Activated CD8-positive, alpha-beta T cell treated with anti-CD3 and anti-CD28 coated beads, Interleukin-2, amount 10 ng/mL, durations not matched to agents 7 days and 5 days (primary cell): Measurements from ENCODE around the gene MT1E. TPM values are rescaled to one million over a fixed set of nuclear protein-coding genes. Genes with fewer than 3 reads are reported as not detected.
"Not testable (repeated sequence)": the region's sequence is repeated elsewhere in the genome, so short reads cannot be mapped to it uniquely, and the experiment has no call there.

ENCODE experiments used
- ATAC-seq: fragments of 150-1000 bp; cut with Tn5 transposase; one replicate; pipeline ENCODE4 v1.10.0; 2021; ENCODE audit warnings: moderate library complexity
- CTCF ChIA-PET: fragments of 350-600 bp; sonication (Branson Sonifier 250); formaldehyde crosslinking; loops from one replicate; lab custom pipeline; 2021; ENCODE audit warnings: antibody characterized with exemption; lab: Charles Lee
- POLR2A ChIA-PET: fragments of 350-600 bp; sonication (Branson Sonifier 250); formaldehyde crosslinking; loops from one replicate; lab custom pipeline; 2021; ENCODE audit warnings: antibody characterized with exemption; lab: Charles Lee
- DNase-seq: peaks from one replicate; pipeline ENCODE4 v3.0.0-alpha.2; 2020
- H3K27ac Mint-ChIP-seq: one replicate; pipeline ENCODE4 v1.8.0; 2021; ENCODE audit warnings: mild to moderate bottlenecking, mixed read lengths
- H3K27me3 Mint-ChIP-seq: one replicate; pipeline ENCODE4 v1.8.0; 2021; ENCODE audit warnings: low read depth, mixed read lengths
- H3K36me3 Mint-ChIP-seq: one replicate; pipeline ENCODE4 v1.8.0; 2021; ENCODE audit warnings: low read depth, mixed read lengths
- H3K4me1 Mint-ChIP-seq: one replicate; pipeline ENCODE4 v1.8.0; 2021; ENCODE audit warnings: low read depth, mixed read lengths
- H3K4me3 Mint-ChIP-seq: one replicate; pipeline ENCODE4 v1.8.0; 2021; ENCODE audit warnings: mild to moderate bottlenecking, mixed read lengths
- H3K9me3 Mint-ChIP-seq: one replicate; pipeline ENCODE4 v1.8.0; 2022; ENCODE audit warnings: mixed read lengths; ENCODE audit not compliant: insufficient read depth
- total RNA-seq, 2 experiments: library from RNA; stranded (reverse); gene quantifications; one replicate each; pipeline ENCODE4 v1.2.3, GENCODE V29; 2021

Gene MT1E
- total RNA-seq, 2 experiments from 2014 or later: 65.0 to 74.8 TPM

DNA sequence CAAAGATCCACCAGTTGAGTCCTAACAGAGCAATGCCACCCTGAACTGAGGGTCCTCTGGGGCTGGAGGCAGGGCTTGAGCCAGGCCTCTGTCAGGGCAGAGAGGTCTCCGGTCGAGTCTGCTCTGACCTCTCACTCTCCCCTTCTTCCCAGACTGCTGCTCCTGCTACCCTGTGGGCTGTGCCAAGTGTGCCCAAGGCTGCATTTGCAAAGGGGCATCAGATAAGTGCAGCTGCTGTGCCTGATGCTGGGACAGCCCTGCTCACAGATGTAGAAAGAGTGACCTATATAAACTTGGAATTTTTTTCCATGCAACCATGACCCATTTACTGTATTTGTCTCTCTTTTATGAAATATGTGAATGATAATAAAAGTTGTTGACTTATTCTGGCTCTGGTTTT, 23.7 kb downstream of the MT1E start:
- no peaks in the 10 kb centered on the region for H3K36me3 Mint-ChIP-seq
- DNase-seq: no peak
- ChIA-PET POLR2A (no interaction called here), CTCF (interaction anchor here (0.9 to 1.4 kb wide), 2 partner anchors 12 to 53 kb away, joined by 4 read pairs; no protein-coding TSS in a partner anchor)
- no peaks in the 10 kb centered on the region for H3K9me3 Mint-ChIP-seq
- H3K27ac Mint-ChIP-seq: no peak overlapping the region
- H3K4me1 Mint-ChIP-seq: peaks cover 3% of the 10 kb centered on the region
- H3K27me3 Mint-ChIP-seq: peaks cover 62% of the 10 kb centered on the region
- H3K4me3 Mint-ChIP-seq: no peak overlapping the region
- no peak for ATAC-seq

DNA sequence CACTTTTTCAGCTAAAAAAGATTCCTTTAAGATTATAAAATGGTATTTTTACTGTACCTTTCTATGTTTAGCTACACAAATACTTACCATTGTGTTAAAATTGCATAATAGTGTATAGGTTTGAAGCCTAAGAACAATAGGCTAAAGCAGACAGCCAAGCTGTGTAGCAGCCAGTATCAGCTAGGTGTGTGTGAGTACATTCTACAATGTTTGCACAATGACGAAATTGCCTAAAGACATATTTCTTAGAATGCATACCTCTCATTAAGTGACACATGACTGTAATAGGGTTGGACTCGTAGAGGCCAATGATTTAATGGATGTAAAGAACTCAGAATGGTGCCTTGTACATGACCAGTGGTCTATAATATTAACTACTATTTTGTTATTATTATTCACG, 24.2 kb downstream of the MT1E start:
- Mint-ChIP-seq H3K27me3 (peaks cover 64% of the 10 kb centered on the region), H3K4me3 (no peak overlapping the region), H3K36me3 (no peaks in the 10 kb centered on the region), H3K4me1 (no peaks in the 10 kb centered on the region), H3K9me3 (no peaks in the 10 kb centered on the region), H3K27ac (no peak overlapping the region)
- ChIA-PET POLR2A (no interaction called here), CTCF (interaction anchor here (1.4 kb wide), 1 partner anchor 12 kb away, joined by 4 read pairs; no protein-coding TSS in a partner anchor)
- ATAC-seq: no peak
- DNase-seq: no peak

DNA sequence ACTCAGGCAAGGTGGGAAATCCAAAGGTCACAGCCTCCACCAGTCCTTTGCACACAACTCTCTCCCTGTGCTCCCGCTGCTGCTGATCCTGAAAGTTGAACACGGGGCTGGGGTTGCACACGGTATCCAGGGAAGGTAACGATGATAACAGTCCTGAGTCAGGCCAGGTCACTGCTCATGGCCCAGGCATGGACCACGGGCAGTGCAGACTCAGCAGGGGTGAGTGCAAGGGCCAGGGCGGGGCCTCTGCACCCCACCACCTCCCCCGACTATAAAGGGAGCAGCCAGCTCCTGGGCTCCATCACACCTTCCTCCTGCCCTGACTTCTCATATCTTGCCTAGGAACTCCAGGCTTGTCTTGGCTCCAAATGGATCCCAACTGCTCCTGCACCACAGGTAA, 26.0 kb downstream of the MT1E start, which contains the start of gene MT1B:
Gene MT1B (plus strand): TSS at position 301 of the 400 bp plus-strand sequence. CDS start 68 bp downstream, at position 369.
- no peaks in the 10 kb centered on the region for H3K36me3 Mint-ChIP-seq
- ChIA-PET CTCF (interaction anchor here (1.6 kb wide), 1 partner anchor 8 kb away, joined by 7 read pairs; no protein-coding TSS in a partner anchor), POLR2A (no interaction called here)

DNA sequence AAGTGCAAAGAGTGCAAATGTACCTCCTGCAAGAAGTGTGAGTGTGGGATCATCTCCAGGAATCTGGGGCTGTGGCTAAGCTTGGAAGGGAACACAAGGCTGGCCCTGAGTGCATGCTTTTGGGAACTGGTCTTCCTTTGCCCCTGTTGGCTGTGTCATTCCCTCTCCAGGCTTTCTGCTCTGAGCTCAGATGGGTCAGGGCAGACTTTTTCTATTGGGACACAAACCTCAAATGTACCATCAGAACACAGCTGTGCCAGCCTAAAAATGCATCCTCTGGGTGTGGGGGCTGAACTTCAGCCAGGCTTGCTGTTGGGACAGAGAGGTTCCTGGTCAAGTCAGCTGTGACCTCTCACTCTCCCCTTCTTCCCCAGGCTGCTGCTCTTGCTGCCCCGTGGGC, 27.0 kb downstream of the MT1E start:
- no peak for DNase-seq
- CTCF ChIA-PET: interaction anchor here (1.0 to 1.6 kb wide), 3 partner anchors 9 to 76 kb away, joined by 3 to 7 read pairs (median 3); no protein-coding TSS in a partner anchor
- POLR2A ChIA-PET: no interaction called here

More for the DNA sequence above, 26.0 kb downstream of the MT1E start, which contains the start of gene MT1B:
- no peak for DNase-seq
- no peak for ATAC-seq
- Mint-ChIP-seq H3K27me3 (peaks cover 56% of the 10 kb centered on the region), H3K27ac (no peak within 1 kb of the TSS), H3K4me3 (no peak within 1 kb of the TSS), H3K9me3 (no peaks in the 10 kb centered on the region), H3K4me1 (no peaks in the 10 kb centered on the region)

DNA sequence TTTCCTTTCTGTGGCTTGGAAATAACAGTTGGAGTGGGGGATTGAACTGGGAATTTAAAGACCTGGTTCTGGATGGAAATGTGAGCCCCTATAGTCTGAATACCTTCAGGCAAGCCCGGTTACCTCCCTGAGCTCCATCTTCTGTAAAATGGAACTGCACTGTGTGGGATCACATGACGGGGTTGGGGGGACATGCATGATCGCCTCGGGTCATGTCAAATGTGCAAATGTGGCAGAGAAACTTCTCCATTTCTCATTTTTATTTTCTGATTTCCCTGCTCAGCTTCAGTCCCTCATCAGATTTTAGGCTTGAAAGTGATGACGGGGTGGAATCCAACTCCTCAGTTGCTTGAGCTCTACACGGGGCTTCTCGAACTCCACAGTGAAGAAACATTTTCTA, 27.6 kb downstream of the MT1E start:
- ATAC-seq (no peak), DNase-seq (no peak)
- Mint-ChIP-seq H3K27me3 (peaks cover 44% of the 10 kb centered on the region), H3K9me3 (no peaks in the 10 kb centered on the region), H3K4me3 (no peak overlapping the region), H3K4me1 (peaks cover 8% of the 10 kb centered on the region), H3K27ac (no peak overlapping the region), H3K36me3 (no peaks in the 10 kb centered on the region)
- POLR2A ChIA-PET: no interaction called here
- CTCF ChIA-PET: interaction anchor here (1.0 to 1.6 kb wide), 3 partner anchors 9 to 77 kb away, joined by 3 to 7 read pairs (median 3); no protein-coding TSS in a partner anchor

More for the DNA sequence above, 27.0 kb downstream of the MT1E start:
- ATAC-seq: no peak
- H3K4me3 Mint-ChIP-seq: no peak overlapping the region
- H3K36me3 Mint-ChIP-seq: no peaks in the 10 kb centered on the region
- H3K9me3 Mint-ChIP-seq: no peaks in the 10 kb centered on the region
- peaks cover 4% of the 10 kb centered on the region for H3K4me1 Mint-ChIP-seq
- peaks cover 49% of the 10 kb centered on the region for H3K27me3 Mint-ChIP-seq
- no peak overlapping the region for H3K27ac Mint-ChIP-seq

DNA sequence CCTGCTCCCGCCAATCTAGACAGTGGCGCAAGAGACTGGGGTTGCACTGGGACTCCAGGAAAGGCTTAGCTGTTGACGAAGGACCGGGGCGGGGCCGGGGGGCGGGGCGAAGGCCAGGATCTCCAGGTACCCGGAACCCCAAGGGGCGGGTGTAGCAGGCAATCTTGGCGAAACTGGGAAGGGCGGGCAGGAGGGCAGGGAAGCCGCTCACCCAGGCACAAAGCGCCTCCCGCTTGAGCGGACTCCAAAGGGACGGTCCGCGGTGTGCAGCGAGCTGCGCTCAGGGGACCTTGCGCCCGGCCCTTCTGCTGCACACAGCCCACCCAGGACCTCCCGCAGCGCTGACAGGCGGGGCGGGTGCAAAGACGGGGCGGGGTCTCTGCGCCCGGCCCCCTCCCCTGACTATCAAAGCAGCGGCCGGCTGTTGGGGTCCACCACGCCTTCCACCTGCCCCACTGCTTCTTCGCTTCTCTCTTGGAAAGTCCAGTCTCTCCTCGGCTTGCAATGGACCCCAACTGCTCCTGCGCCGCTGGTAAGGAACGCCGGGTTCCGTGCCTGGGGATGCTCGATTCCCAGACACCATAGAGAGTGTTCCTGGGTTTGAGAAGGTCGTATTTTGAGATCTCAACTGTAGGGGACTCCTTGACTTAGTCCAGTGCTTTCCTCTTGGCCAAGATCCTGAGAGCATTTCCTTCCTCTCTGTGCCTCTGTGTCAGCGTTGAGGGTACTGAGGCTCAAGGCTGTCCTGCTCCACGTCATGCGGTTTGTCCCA, 32.2 kb downstream of the MT1E start, which contains the start of gene MT1F:
Gene MT1F (plus strand): TSS at position 405 of the 772 bp plus-strand sequence. CDS start 100 bp downstream, at position 505.
- peak; percentile 88 for ATAC-seq
- ChIA-PET POLR2A (interaction anchor here (0.6 to 2.0 kb wide), 7 partner anchors 12 to 661 kb away, joined by 3 to 11 read pairs (median 4); partner anchors contain the start of genes MT1E, MT1H, MT1X and MT2A), CTCF (no interaction called here)
- peak; percentile 81 for DNase-seq
- Mint-ChIP-seq H3K36me3 (peaks cover 4% of the 10 kb centered on the region), H3K4me1 (peaks cover 28% of the 10 kb centered on the region), H3K27ac (peak within 1 kb of the TSS; percentile 88), H3K27me3 (peaks cover 15% of the 10 kb centered on the region), H3K4me3 (peak within 1 kb of the TSS; percentile 97), H3K9me3 (no peaks in the 10 kb centered on the region)

DNA sequence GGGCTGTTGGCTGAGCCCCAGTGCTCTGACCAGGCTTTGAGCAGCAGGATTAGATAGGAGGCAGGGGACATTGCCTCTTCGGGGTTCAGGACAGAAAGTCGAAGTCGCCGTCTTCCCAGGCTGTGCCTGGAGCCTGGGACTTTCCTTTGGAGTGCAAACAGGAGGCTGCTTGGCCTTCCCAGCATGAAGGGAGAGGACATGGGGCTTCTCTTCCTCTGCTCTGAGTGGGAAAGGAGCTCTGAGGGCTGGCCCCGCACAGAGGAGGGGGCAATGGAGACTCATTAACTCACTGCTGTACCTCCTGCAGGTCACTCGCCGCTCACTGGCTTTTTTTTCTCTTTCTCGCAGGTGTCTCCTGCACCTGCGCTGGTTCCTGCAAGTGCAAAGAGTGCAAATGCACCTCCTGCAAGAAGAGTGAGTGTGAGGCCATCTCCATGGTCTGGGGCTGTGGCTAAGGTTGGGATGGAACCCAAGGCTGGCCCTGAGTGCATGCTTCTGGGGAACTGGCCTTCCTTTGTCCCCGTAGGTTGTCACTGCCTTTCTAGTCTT, 32.8 kb downstream of the MT1E start:
- POLR2A ChIA-PET: interaction anchor here (0.6 to 2.0 kb wide), 5 partner anchors 15 to 661 kb away, joined by 3 to 11 read pairs (median 4); partner anchors contain the start of genes MT1E and MT2A
- ATAC-seq: no peak
- no peak for DNase-seq
- CTCF ChIA-PET: no interaction called here
- Mint-ChIP-seq H3K27me3 (peaks cover 12% of the 10 kb centered on the region), H3K27ac (peak overlapping the region; percentile 85), H3K36me3 (peaks cover 4% of the 10 kb centered on the region), H3K4me1 (peaks cover 32% of the 10 kb centered on the region), H3K4me3 (peak overlapping the region; percentile 97), H3K9me3 (no peaks in the 10 kb centered on the region)

DNA sequence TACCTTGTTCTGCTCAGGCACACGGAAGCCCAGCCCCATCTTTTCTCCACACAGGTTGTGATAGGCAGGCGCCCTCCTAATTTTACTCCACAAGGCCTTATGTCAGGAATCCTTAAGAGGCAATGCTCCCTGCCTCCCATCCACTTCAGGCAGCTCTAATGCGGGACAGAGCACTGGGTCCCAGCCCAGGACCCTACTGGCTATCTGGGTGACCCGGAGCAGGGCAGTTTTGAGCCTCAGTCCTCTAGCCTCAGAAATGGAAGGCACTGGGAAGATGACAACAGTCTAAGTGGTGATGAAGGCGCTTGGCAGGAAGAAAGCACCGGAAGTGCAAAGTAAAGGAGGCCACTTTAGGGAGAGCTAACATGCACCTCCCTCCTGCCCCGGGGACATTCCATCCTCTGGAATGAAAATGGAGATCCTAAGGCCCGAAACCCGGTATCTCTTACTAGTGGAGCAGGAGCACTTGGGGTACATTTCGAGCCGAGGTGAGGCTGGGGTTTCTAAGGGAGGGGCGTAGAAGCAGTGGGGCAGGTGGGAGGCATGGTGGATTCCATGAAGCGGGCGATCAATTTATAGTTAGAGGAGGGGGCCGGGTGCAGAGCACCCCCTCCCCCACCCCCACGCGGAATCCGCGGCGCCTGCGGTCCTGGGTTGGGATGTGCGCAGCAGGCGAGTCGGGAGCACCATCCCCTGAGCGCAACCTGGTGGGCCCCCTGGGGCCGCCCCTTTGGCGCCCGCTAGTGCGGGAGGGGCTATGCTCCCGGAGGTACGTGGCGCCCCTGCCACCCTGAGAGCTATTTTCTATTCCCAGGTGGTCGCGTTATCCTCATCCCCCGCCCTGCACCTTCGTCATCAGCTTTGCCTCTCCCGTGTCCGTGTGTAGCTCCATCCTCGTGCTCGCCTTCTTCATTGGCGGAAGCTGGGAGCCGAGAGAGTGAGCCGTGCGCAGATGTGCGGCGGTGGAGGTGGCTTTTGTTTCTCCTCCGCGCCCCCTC, 37.1 kb downstream of the MT1E start:
- peak overlapping the region; percentile 74 for H3K4me3 Mint-ChIP-seq
- ChIA-PET CTCF (interaction anchor here (0.9 to 3.0 kb wide), 6 partner anchors 11 to 86 kb away, joined by 3 to 10 read pairs (median 5); no protein-coding TSS in a partner anchor), POLR2A (interaction anchor here (0.9 to 1.0 kb wide), 4 partner anchors 10 to 269 kb away, joined by 3 read pairs; partner anchors contain the start of gene HERPUD1)

DNA sequence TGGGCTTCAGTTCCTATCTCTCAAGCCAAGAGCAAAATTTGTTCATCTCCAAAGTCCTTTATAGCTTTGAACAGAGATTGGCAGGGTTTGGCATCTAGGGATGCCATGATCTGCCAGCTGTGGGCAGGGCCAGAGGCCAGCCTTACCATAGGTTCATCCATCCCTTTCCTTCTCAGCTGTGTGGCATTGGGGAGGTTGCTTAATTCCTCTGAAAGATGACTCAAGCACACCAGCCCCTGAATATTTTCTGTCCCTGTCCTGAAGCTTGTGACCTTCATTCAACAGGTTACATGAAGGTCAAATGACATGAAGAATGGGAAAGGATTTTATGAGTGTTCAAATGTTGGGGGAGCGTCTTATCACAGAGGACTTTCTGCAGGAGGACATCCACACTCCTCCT, 38.9 kb downstream of the MT1E start:
- Mint-ChIP-seq H3K27ac (no peak overlapping the region), H3K36me3 (peaks cover 4% of the 10 kb centered on the region), H3K4me3 (no peak overlapping the region), H3K9me3 (no peaks in the 10 kb centered on the region), H3K27me3 (peaks cover 49% of the 10 kb centered on the region), H3K4me1 (peaks cover 56% of the 10 kb centered on the region)
- DNase-seq (no peak), ATAC-seq (no peak)
- ChIA-PET POLR2A (no interaction called here), CTCF (interaction anchor here (1.3 to 1.5 kb wide), 2 partner anchors 11 to 21 kb away, joined by 3 to 4 read pairs; no protein-coding TSS in a partner anchor)

More for the DNA sequence above, 37.1 kb downstream of the MT1E start:
- ATAC-seq (peak; percentile 42), DNase-seq (peak; percentile 57)
- no peaks in the 10 kb centered on the region for H3K9me3 Mint-ChIP-seq
- peaks cover 32% of the 10 kb centered on the region for H3K27me3 Mint-ChIP-seq
- peak overlapping the region; percentile 76 for H3K27ac Mint-ChIP-seq
- peaks cover 4% of the 10 kb centered on the region for H3K36me3 Mint-ChIP-seq
- peaks cover 51% of the 10 kb centered on the region for H3K4me1 Mint-ChIP-seq

DNA sequence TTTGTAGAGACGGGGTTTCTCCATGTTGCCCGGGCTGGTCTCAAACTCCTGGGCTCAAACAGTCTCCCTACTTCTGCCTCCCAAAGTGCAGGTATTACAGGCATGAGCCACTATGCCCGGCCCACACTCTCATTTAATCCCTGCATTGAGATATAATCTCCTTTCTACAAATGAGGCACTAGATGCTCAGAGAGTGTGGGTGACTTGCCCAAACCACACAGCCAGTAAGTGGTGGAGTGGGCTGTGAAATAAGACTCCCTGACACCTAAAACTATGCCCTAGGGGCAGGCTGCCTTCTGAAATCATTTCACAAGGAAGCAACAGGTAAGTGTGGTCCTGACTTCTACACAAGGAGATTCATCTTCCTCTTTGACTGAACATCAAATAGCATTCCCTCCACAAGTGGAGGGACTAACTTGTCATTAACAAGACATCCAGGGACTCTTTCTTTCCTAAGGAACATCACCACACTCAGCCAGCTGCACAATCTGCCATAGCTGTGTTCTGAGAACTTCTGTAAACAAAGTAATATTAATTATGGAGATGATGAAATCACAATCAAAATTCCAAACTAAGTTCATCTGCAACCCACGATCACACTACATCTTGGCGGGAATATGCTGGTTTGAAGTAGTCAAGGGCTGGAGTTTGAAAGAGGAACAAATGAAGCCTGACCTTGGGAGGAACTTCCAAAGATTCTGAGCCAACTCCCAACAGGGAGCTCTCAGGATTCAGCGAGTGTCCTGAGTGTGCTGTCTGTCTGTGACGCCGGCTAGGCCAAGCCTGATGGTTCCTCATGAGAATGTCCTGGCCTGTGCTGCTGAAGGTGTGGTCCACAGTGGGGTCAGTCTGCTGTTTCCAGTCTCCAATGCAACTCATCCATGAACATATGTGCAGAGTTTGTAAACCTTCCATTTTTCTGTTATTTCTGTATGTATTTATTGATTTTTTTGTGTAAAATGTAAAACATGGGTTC, 40.0 kb downstream of the MT1E start:
- CTCF ChIA-PET: interaction anchor here (1.5 kb wide), 1 partner anchor 22 kb away, joined by 4 read pairs; no protein-coding TSS in a partner anchor
- POLR2A ChIA-PET, ATAC-seq: not testable (repeated sequence)

More for the DNA sequence above, 40.0 kb downstream of the MT1E start:
- H3K27ac Mint-ChIP-seq, H3K36me3 Mint-ChIP-seq, DNase-seq, H3K9me3 Mint-ChIP-seq, H3K4me3 Mint-ChIP-seq: not testable (repeated sequence)
- peaks cover 60% of the 10 kb centered on the region for H3K27me3 Mint-ChIP-seq
- peaks cover 60% of the 10 kb centered on the region for H3K4me1 Mint-ChIP-seq
